ENCODE results near the gene ING4.

ING4 gene

DNA sequence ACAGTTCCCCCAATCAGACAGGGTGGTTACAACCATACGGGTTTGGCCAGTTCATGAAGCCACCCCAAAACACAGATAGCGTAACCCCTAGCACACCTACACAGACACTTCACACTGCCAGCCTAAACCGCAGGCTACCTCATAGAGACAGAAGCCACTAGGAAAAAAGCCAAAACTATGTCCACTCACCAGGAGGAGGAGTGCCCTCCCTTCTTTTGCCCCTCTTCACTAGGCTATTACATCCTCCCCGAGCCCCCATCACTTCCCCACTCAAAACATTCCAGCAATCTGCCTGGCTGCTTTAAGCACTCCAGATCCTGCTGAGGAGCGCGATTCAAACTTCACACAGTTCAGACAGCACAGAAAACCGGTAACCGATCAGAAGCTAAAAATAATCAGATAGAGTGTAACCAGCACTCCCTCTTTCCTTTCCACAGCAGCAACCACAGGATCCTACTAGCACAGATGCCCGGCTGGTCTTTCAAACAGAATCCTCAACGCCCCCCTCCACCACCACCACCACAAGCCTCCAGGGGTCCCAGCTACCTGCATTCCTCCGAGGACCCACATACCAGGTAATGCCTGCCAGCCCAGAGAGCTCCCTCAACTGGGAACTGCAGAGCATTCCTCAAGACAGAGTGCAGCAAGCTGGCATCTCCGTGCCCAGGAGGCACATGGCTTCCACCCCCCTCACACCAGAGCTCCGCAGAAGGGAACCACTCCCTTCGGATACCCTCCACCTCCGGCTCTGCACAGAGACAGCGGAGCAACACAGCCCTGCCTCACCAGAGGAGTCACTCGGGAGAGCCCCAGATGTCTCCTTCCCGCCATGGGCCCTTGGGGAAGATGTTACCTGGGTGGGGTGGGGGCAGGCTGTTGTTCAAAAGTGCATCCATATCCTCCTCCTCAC, 57.2 kb downstream of the ING4 start:
- DNase-seq, result peak; percentile 63

DNA sequence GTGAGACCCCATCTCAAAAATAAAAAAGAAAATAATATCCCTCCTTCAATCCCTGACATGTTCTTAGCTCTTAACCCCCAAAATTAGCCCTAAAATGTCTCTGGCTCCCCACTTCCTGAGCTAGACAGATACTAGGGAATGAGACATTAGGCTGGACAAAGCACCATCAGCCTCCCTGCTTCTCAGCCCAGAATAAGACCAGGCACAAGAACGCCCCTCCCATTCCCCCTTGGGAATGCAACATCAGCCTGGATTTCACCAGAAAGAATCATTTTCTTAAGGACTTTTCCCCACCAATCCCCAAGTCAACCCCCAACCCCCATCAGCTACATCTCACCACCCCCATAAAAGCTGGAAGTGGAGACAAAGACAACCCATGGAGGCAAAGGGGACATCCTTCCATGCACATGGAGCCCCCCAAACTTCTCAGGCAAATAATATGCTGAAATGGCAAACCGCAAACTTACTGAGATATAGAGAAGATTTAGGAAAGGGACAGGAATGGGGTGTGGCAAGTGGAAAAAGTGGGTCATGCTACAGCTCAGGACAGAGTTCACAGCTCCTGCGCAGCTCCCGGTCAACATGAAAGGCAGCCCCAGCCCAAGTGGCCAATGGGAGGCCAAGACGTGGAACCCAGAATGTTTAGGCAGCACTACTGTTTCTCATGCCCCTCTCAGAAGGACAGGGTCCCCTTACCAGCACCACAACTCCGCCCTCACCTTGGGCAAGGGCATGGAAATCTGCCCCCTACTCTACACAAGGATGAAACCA, 58.5 kb downstream of the ING4 start:
- no peak for DNase-seq

DNA sequence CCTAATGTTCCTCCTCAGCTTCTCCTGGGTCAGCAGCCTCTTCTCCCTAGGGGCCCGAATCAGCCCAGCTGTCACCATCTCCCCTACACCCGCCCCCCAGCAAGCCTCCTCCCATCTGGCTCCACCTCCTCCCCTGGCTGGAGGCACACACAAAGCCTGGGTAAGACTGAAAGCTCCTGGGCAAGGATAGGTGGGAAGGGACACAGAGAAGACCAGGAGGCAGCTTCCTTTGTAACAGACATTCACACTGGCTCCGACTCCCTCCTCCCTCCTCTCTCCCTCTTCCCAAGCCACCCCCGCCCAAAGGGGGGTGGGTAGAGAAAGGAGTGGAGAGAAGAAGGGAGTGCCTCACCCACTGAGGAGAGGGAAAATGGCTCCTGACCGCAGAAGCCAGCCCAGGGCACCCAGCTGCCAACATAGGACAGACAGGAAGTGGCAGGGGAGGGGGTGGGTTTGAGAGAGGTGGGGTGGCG, 59.8 kb downstream of the ING4 start:
- peak; percentile 29 for DNase-seq

DNA sequence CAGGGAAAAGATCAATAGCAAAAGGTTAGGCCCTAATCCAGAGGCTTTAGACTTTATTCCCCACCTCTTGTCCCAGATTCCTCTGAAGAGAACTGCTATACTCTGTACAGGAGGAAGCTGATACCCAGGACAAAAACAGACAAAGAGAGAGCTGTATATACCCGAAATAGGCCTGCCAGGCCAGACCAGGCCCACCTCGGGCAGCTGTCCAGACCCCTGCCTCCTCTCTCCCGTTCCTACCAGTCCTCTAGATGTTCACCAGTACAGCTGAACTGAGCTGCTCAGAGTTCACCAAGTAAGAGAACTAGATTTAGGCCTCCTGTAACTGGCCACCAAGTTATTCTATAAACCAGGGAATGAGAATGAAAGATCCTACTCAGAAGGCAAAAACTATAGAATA, 60.4 kb downstream of the ING4 start:
- no peak for DNase-seq

Data from activated CD4-positive, alpha-beta T cell treated with anti-CD3 and anti-CD28 coated beads for 48 hours (primary cell).